NCI-H510A (cell line): ENCODE data around the gene ROBO2.

Experiments used
- DNase-seq: peaks from one replicate; lab custom pipeline; 2025; lab: John Stamatoyannopoulos, UW

ROBO2 gene

GRCh38 chr3:77259694-77260093 is 219.8 kb downstream of the ROBO2 start:
- DNase-seq = no peak

DNA sequence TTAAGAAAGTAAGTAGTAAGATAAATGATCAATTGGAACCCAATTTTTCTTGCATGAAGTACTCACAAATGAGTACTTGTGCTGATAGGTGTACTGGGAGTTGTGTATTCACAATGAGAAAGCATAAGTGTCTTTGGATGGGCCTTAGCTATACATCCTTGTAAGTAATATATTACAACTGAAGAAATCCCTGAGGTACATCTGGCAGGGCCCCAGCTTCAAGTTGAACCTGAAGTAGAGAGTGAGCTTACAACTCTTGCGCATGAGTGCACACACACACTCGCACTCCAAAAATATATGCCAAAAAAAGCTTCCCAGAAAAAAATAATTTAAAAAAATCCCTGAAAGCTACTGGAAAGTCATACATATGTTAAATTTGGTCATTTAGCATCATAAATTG is 222.5 kb downstream of the ROBO2 start:
- DNase-seq = no peak

- DNase-seq = no peak
Measured at GRCh38 chr3:77267589-77267988, 227.7 kb downstream of the ROBO2 start.

DNA sequence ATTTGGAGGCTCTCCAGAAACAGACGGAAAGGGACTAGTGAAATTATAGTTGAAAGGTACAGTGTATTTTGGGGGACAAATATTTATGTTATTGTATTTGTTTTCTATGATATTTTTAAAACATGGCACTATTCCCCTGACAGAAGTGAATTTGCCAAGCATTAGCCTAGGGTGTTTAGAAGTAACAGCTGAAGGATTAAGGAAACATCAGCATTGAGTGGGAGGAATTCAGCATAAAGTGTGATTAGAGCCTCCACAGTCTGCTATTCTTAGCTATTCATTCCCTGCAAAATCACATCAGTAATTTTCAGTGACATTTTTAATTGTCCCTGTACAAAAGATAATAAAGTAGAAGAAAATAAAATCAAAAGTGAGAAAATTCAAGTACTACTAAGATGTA is 231.4 kb downstream of the ROBO2 start:
- no peak for DNase-seq

DNA sequence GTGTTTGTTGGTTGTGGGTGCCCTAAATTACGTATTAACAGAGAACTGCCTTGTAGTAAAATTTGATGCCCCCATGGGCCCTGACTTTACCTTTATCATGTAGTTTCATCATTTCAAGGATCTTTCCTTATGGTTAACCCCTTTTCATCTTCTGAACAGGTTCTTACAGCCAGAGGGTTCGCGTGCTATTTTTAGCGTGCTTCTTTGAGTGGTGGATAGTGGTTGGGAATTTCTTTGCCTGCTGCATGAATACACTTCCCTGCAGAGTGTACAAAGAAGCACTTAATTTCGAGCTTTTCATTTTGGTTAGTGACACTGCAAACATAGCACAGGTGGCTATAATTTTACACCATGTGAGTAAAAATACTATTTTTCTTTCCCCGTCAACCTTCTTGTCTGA is 231.8 kb downstream of the ROBO2 start:
- DNase-seq = no peak

DNA sequence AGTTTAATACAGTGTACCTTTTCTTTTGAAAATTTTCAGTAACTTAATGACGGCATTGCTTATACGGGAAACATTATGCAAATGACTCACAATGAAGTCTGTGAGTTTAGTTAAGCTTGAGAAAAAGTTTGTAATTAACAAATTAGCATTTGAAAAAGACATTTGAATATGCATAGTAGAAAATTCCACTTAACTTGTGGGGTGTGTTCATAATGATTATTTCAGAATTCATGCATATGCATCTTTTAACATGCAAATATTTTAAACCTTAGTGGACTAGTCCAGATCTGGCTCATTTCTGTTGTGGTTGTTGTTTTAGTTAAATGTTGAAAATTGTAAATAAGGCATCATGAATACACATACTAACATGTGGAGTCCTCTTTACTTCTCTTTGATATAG is 239.4 kb downstream of the ROBO2 start:
- DNase-seq = no peak

GRCh38 chr3:77281721-77282120 is 241.8 kb downstream of the ROBO2 start:
- no peak for DNase-seq

GRCh38 chr3:77283108-77283507 is 243.2 kb downstream of the ROBO2 start:
- DNase-seq = no peak

- no peak for DNase-seq
Measured at GRCh38 chr3:77288348-77288747, 248.4 kb downstream of the ROBO2 start.

- DNase-seq = no peak
Measured at GRCh38 chr3:77296527-77296926, 256.6 kb downstream of the ROBO2 start.

DNA sequence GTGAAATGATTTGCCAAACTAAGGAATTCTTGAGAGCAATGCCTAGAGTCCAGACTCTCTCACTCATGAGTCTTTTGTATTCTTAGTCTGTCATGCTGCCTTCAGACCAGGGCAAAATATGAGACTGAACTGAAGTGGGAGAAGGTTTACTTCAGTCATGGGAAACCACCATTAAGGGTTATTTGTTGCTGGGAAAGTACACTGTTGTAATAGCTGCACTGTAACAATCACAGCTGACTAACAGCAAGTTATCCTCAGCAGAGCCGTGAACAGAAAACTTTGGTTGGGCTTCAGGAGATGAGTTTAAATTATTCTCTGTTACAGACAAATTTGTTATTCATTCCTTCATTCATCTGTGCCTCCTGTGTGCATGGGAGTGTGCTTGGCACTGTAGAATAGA is 258.5 kb downstream of the ROBO2 start:
- no peak for DNase-seq

DNA sequence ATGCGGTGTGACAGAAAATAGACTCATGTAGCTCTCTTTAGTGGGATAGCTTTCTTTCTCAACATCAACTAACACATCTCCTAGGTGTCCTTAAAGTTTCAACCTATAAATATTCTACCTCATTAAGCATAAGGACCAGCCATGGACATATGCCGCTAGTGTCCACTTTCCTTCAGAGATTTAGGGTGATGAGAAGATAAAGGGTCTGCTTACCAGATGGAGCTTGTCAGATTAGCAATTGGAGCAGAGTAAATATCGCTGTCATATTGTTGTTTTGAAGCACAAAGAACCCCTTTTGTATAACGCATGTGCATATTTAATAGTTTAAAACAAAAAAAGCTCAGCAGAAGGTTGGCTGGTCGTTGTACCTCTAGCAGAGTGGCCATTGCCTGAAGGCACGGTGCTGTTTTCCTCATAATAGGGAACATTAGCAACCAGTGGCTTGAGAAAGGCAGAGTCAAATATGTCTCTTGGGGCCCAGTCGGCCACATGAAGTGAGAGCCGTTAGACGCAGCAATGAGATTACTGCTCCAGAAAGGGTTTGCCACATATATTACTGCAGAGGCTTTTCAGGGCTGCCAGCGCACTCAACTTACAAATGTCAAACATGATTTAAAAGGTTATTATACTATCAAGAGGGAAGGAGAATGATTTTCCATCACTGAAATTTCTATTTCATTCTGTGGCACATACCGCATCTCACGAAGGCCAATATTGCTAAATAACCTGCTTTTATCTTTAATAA is 264.2 kb downstream of the ROBO2 start:
- DNase-seq = no peak

DNA sequence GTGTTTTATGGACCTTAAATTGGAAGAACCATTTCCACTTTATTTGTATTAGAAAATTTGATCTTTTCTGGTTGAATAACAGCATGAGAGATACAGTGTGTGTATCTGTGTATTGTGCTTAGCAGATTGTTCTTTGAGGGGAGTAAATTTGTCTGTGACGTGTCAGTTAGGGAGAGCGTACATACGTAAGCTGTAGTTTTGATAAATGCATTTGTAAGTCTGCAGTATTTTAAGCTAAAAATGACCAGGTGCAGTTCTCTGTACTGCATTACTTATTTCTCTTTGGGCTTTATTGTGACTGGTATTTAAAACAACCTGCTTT is 264.8 kb downstream of the ROBO2 start:
- DNase-seq = no peak

GRCh38 chr3:77309460-77309859 is 269.6 kb downstream of the ROBO2 start:
- no peak for DNase-seq

DNA sequence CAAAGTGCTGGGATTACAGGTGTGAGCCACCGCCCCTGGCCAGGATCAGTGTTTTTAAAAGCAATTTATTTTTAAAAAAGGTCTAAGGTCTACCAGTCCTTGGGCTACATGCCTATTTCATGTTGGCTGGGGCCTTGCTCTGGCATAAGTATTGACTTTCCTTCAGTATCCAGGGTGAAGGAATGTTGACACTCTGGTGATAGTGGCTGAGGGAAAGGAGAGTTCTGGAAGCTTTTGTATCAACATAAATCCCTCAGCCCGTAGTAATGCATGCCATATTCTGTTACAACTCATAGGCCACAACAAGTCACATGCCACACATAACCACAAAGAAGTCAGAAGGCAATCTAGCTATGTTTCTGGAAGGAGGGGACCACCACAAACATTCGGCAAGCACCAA is 273.9 kb downstream of the ROBO2 start:
- DNase-seq = no peak

- DNase-seq = no peak
Measured at GRCh38 chr3:77319711-77320110, 279.8 kb downstream of the ROBO2 start.

DNA sequence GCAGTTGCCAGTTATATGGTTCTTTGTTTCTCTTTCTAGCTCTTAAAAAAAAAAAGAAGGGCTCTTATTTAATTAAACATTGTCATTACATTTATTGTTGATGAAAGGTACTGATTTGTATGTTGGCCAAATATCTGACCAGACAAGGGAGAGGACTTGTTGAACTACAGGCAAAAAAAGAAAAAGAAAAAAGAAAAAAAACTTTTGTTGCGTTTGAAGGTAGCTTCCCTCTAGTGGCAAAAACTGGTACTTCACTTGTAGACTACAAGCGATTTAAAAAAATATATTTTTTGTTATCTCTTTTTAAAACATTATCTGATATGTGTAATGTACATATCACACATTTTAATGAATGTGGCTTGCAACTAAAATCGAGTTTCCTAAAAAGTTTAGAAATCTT is 280.6 kb downstream of the ROBO2 start:
- no peak for DNase-seq

DNA sequence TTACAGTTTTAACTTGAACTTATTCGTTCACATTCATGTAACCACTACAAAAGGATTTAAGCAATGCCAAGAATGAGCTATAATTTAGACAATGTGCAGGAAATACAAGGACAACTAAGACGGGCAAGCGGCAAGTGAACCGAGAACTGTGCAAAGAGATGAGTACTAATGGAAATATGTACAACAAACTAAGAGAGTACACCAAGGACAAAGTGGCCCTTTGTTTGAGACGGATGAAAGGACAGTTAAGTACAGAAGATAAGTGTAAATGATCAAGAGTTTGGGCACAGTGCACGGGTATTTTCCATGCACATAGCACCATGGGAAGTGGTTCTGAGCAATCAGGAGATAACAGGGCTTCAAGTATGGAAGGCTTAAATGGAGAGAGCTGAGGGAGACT is 281.7 kb downstream of the ROBO2 start:
- DNase-seq = no peak

- DNase-seq = no peak
Measured at GRCh38 chr3:77323626-77324025, 283.7 kb downstream of the ROBO2 start.

DNA sequence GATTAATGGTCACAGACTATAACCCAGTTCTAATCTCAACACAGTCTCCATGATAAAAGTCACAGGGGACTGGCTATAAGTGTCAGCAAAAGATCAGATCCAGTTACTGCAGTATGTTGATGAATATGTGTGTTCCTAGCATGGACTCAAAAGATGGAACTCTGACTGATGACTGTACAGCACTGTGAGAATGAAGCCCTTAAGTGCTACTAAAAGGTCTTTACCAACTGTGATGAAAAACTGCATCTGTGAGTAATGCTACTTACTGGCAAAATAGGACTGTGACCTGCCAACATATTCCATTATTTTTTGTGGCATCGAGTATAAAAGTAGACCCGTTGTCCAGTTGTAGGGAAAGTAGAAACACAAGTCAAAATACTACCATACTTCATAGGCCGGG is 284.2 kb downstream of the ROBO2 start:
- no peak for DNase-seq

- DNase-seq = no peak
Measured at GRCh38 chr3:77325280-77325679, 285.4 kb downstream of the ROBO2 start.

DNA sequence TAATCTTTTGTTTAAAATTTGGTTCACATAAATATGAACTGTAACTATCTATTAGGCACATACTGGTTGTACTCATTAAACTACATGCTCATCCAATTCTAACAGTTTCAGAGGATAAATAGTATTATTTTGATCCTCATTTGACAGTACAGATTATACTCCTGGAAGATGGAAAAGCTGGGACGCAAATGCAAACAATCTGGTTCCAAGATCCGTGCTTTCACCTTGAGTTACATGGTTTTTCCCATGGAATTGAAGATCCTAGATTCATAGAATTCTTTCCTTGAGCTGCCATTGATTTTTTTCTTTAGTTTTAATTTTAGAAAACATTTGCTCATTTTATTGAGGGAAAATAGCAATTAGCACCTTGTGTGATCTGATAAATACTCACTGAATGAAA is 285.8 kb downstream of the ROBO2 start:
- DNase-seq = no peak

DNA sequence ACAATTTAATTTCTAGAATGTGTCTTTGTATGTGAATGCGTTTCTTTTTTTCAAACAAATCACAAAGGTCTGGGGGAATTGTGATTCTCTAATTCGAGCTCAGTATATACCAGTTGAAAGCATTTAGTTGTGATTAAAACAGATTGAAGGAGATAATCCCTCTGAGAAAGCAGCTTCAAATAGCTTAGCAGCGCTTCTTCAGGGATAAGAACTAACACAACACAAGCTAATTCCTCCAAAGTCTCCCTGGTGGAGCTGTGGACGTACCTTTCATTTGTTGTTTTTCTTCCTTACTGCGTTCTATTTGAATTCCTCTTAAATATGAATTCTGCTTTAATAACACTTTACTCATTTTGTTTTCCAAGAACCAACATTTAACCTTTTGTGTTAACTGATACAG is 286.7 kb downstream of the ROBO2 start:
- no peak for DNase-seq

- DNase-seq = no peak
Measured at GRCh38 chr3:77328690-77329089, 288.8 kb downstream of the ROBO2 start.

GRCh38 chr3:77329116-77329515 is 289.2 kb downstream of the ROBO2 start:
- no peak for DNase-seq
